GM23338 (cell line): ENCODE measurements around the gene SFXN1. TPM values are rescaled to one million over a fixed set of nuclear protein-coding genes. Genes with fewer than 3 reads are reported as not detected.

ENCODE experiments used
- ATAC-seq: fragments of 200-7000 bp; cut with Tn5 transposase; 3 replicates; pipeline ENCODE4 v1.9.1; 2020
- DNase-seq: peaks from one replicate; pipeline ENCODE4 v3.0.0-alpha.2; 2015; ENCODE audit warnings: low spot score
- H2AFZ ChIP-seq: fragments of 200-600 bp; sonication (generic); 2 replicates; pipeline ENCODE4 v1.8.0; 2016; ENCODE audit warnings: antibody characterized with exemption, mild to moderate bottlenecking, moderate library complexity
- H3F3A ChIP-seq: fragments of 200-600 bp; sonication (generic); replicated peaks from 2 replicates; pipeline ENCODE4 v1.8.0; 2017; ENCODE audit warnings: antibody characterized with exemption, mixed run types, low read depth
- H3K27ac ChIP-seq: fragments of 200-600 bp; sonication (generic); 2 replicates; pipeline ENCODE4 v1.6.1; 2016; ENCODE audit warnings: low read depth
- H3K27me3 ChIP-seq: fragments of 200-600 bp; sonication (generic); 2 replicates; pipeline ENCODE4 v1.8.0; 2016; ENCODE audit warnings: mild to moderate bottlenecking, mixed run types, moderate library complexity; ENCODE audit not compliant: insufficient read depth
- H3K36me3 ChIP-seq: fragments of 200-600 bp; sonication (generic); 2 replicates; pipeline ENCODE4 v1.8.0; 2016; ENCODE audit warnings: mild to moderate bottlenecking; ENCODE audit not compliant: insufficient read depth
- H3K4me1 ChIP-seq: fragments of 200-600 bp; sonication (generic); 2 replicates; pipeline ENCODE4 v1.8.0; 2016; ENCODE audit warnings: mild to moderate bottlenecking, moderate library complexity; ENCODE audit not compliant: insufficient read depth
- H3K4me2 ChIP-seq: fragments of 200-600 bp; sonication (generic); 2 replicates; pipeline ENCODE4 v1.7.1; 2017; ENCODE audit warnings: mixed run types
- H3K4me3 ChIP-seq: fragments of 200-600 bp; sonication (generic); 2 replicates; pipeline ENCODE4 v1.6.1; 2016; ENCODE audit warnings: mixed run types
- H3K79me2 ChIP-seq: fragments of 200-600 bp; sonication (generic); replicated peaks from 2 replicates; pipeline ENCODE4 v1.8.0; 2017; ENCODE audit warnings: mild to moderate bottlenecking; ENCODE audit not compliant: insufficient read depth
- H3K9me2 ChIP-seq: fragments of 200-600 bp; sonication (generic); 2 replicates; pipeline ENCODE4 v1.8.0; 2017; ENCODE audit not compliant: insufficient read depth
- H4K20me1 ChIP-seq: fragments of 200-600 bp; sonication (generic); replicated peaks from 2 replicates; pipeline ENCODE4 v1.8.0; 2017; ENCODE audit warnings: mild to moderate bottlenecking; ENCODE audit not compliant: insufficient read depth
- H3K27ac Mint-ChIP-seq: 2 replicates; pipeline ENCODE4 v1.8.0; 2020; ENCODE audit warnings: inconsistent platforms, mild to moderate bottlenecking, moderate library complexity, mixed read lengths
- H3K27me3 Mint-ChIP-seq: 3 replicates; pipeline ENCODE4 v1.8.0; 2022; ENCODE audit warnings: low read depth, mild to moderate bottlenecking, moderate library complexity, mixed read lengths, inconsistent platforms; ENCODE audit not compliant: insufficient read depth, poor library complexity
- H3K36me3 Mint-ChIP-seq: 3 replicates; pipeline ENCODE4 v1.8.0; 2021; ENCODE audit warnings: low read depth, mild to moderate bottlenecking, inconsistent platforms, moderate library complexity, mixed read lengths
- H3K4me1 Mint-ChIP-seq: 3 replicates; pipeline ENCODE4 v1.8.0; 2020; ENCODE audit warnings: mild to moderate bottlenecking, inconsistent platforms, mixed read lengths
- H3K4me3 Mint-ChIP-seq: 3 replicates; pipeline ENCODE4 v1.8.0; 2021; ENCODE audit warnings: moderate library complexity, mild to moderate bottlenecking, inconsistent platforms, mixed read lengths
- H3K9me3 Mint-ChIP-seq: 3 replicates; pipeline ENCODE4 v1.8.0; 2020; ENCODE audit warnings: moderate library complexity, mild to moderate bottlenecking, inconsistent platforms, mixed read lengths
- CREB1 ChIP-seq: fragments of 250-450 bp; sonication (Bioruptor Pico); IDR thresholded peaks from 2 replicates; pipeline ENCODE4 v1.5.0; 2020; ENCODE audit warnings: low read depth, mild to moderate bottlenecking, moderate library complexity
- EZH2 ChIP-seq: fragments of 200-600 bp; sonication (generic); IDR thresholded peaks from one replicate; pipeline ENCODE4 v1.8.0; 2017; ENCODE audit warnings: antibody characterized with exemption, mild to moderate bottlenecking, low read depth; ENCODE audit not compliant: unreplicated experiment
- EZH2phosphoT487 ChIP-seq: fragments of 200-600 bp; sonication (generic); IDR thresholded peaks from one replicate; pipeline ENCODE4 v1.8.1; 2018; ENCODE audit warnings: antibody characterized with exemption; ENCODE audit not compliant: unreplicated experiment
- JUNB ChIP-seq: IDR thresholded peaks from one replicate; pipeline ENCODE4 v1.6.1; 2016; ENCODE audit warnings: antibody characterized with exemption; ENCODE audit not compliant: unreplicated experiment
- NANOG ChIP-seq: IDR thresholded peaks from 2 replicates; pipeline ENCODE4 v1.6.1; 2016; ENCODE audit warnings: antibody characterized with exemption, borderline replicate concordance
- POLR2AphosphoS5 ChIP-seq: IDR thresholded peaks from 2 replicates; pipeline ENCODE4 v1.6.1; 2016; ENCODE audit warnings: antibody characterized with exemption, low read depth
- STAT1 ChIP-seq: IDR thresholded peaks from one replicate; pipeline ENCODE4 v1.6.1; 2016; ENCODE audit warnings: antibody characterized with exemption; ENCODE audit not compliant: unreplicated experiment
- ZNF114 ChIP-seq: fragments of 250-450 bp; sonication (Bioruptor Pico); IDR thresholded peaks from 2 replicates; pipeline ENCODE4 v1.5.0; 2020; ENCODE audit warnings: mild to moderate bottlenecking, moderate library complexity
- ZNF331 ChIP-seq: fragments of 250-450 bp; sonication (Bioruptor Pico); IDR thresholded peaks from 2 replicates; pipeline ENCODE4 v1.5.0; 2020; ENCODE audit warnings: low read depth, mild to moderate bottlenecking, moderate library complexity
- polyA plus RNA-seq: library from polyadenylated mRNA; unstranded; fragments of >200 nt; fragmentation: Nextera tagmentation; extraction: Ambion mirVana; gene quantifications from 2 replicates; pipeline ENCODE4 v1.2.1, GENCODE V29; 2016
- total RNA-seq: library from RNA; depleted of rRNA; stranded (reverse); fragments of >200 nt; shearing (Covaris generic); gene quantifications from 2 replicates; pipeline ENCODE4 v1.2.3, GENCODE V29; 2014
- TF ChIP-seq, protein P1 (sequence below): IDR thresholded peaks from one replicate; pipeline ENCODE4 v1.6.1; 2018; ENCODE audit warnings: antibody characterized with exemption; ENCODE audit not compliant: unreplicated experiment
- TF ChIP-seq, protein P2 (sequence below): IDR thresholded peaks from 2 replicates; pipeline ENCODE4 v1.6.1; 2016; ENCODE audit warnings: antibody characterized with exemption
- TF ChIP-seq, protein P3 (sequence below), 2 experiments: fragments of 200-600 bp in 1 of 2; sonication (generic) in 1 of 2; conservative IDR thresholded peaks; 2 replicates each; pipeline versions ENCODE4 v1.5.1 to v1.6.1; 2016 to 2017; ENCODE audit warnings: antibody characterized with exemption in 2 of 2, low read depth in 2 of 2, mild to moderate bottlenecking in 2 of 2, moderate library complexity in 1 of 2
- TF ChIP-seq, protein P4 (sequence below): fragments of 250-450 bp; sonication (Bioruptor Pico); IDR thresholded peaks from 2 replicates; pipeline ENCODE4 v1.5.0; 2020; ENCODE audit warnings: mild to moderate bottlenecking, moderate library complexity

SFXN1 gene
- total and polyA plus RNA-seq, 2 experiments from 2014 or later: 44.0 to 97.7 TPM

DNA sequence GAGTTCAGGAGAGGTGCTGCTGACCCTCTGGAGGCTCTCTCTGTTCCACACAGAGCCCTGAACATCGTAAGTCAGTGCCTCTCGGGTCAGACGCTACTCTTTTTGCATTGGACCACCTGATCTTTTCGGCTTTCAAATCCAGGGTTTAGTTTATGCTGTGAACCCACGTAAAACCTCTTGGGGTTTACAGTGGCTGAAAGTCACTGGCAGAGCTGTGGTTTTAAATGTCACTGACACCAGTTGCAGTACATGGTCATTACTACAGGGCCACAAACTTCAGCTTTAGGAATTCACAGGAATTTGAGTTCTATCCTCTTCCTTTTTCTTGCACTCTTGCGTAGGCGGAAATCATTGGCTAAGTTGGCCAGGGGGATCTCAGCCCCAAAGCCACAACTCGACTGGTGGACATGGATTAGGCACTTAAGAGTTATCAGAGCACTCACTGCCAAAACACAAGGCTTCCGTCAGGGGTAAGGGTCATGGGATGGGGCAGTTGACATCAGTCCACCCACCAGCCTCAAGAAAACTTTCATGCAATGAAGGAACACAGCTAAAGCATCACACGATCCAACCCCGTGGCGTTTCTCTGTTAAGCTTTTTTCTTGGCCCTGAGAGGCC is 76.9 kb downstream of the SFXN1 start:
- Histone ChIP-seq H3K9me2 (no peaks in the 10 kb centered on the region), H3K27ac (no peak overlapping the region), H3K27me3 (no peaks in the 10 kb centered on the region), H3K36me3 (no peaks in the 10 kb centered on the region), H3K4me1 (peaks cover 26% of the 10 kb centered on the region), H3F3A (0 out of 2 replicates have a peak, but pooled peaks cover 4% of the 10 kb centered on the region), H3K4me2 (no peak overlapping the region), H4K20me1 (no peaks in the 10 kb centered on the region), H3K79me2 (no peaks in the 10 kb centered on the region), H3K4me3 (no peak overlapping the region), H2AFZ (0 out of 2 replicates have a peak overlapping the region, but pooled peaks have one; percentile 23)
- DNase-seq (no peak), ATAC-seq (no peak)
- Mint-ChIP-seq H3K36me3 (peaks cover 3% of the 10 kb centered on the region; the same call in 1 of the 3 replicates), H3K27me3 (peaks cover 3% of the 10 kb centered on the region), H3K4me3 (no peak overlapping the region), H3K4me1 (peaks cover 37% of the 10 kb centered on the region), H3K27ac (no peak overlapping the region), H3K9me3 (peaks cover 5% of the 10 kb centered on the region; the same call in 2 of the 3 replicates)
- no peak for TF ChIP-seq EZH2
- no peak for TF ChIP-seq NANOG
- TF ChIP-seq, protein P1, sequence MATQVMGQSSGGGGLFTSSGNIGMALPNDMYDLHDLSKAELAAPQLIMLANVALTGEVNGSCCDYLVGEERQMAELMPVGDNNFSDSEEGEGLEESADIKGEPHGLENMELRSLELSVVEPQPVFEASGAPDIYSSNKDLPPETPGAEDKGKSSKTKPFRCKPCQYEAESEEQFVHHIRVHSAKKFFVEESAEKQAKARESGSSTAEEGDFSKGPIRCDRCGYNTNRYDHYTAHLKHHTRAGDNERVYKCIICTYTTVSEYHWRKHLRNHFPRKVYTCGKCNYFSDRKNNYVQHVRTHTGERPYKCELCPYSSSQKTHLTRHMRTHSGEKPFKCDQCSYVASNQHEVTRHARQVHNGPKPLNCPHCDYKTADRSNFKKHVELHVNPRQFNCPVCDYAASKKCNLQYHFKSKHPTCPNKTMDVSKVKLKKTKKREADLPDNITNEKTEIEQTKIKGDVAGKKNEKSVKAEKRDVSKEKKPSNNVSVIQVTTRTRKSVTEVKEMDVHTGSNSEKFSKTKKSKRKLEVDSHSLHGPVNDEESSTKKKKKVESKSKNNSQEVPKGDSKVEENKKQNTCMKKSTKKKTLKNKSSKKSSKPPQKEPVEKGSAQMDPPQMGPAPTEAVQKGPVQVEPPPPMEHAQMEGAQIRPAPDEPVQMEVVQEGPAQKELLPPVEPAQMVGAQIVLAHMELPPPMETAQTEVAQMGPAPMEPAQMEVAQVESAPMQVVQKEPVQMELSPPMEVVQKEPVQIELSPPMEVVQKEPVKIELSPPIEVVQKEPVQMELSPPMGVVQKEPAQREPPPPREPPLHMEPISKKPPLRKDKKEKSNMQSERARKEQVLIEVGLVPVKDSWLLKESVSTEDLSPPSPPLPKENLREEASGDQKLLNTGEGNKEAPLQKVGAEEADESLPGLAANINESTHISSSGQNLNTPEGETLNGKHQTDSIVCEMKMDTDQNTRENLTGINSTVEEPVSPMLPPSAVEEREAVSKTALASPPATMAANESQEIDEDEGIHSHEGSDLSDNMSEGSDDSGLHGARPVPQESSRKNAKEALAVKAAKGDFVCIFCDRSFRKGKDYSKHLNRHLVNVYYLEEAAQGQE: no peak
- TF ChIP-seq, protein P2, sequence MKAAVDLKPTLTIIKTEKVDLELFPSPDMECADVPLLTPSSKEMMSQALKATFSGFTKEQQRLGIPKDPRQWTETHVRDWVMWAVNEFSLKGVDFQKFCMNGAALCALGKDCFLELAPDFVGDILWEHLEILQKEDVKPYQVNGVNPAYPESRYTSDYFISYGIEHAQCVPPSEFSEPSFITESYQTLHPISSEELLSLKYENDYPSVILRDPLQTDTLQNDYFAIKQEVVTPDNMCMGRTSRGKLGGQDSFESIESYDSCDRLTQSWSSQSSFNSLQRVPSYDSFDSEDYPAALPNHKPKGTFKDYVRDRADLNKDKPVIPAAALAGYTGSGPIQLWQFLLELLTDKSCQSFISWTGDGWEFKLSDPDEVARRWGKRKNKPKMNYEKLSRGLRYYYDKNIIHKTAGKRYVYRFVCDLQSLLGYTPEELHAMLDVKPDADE: no peak
- no peak for TF ChIP-seq STAT1
- TF ChIP-seq ZNF114 (CRISPR knock-in tag): no peak
- TF ChIP-seq, protein P3, sequence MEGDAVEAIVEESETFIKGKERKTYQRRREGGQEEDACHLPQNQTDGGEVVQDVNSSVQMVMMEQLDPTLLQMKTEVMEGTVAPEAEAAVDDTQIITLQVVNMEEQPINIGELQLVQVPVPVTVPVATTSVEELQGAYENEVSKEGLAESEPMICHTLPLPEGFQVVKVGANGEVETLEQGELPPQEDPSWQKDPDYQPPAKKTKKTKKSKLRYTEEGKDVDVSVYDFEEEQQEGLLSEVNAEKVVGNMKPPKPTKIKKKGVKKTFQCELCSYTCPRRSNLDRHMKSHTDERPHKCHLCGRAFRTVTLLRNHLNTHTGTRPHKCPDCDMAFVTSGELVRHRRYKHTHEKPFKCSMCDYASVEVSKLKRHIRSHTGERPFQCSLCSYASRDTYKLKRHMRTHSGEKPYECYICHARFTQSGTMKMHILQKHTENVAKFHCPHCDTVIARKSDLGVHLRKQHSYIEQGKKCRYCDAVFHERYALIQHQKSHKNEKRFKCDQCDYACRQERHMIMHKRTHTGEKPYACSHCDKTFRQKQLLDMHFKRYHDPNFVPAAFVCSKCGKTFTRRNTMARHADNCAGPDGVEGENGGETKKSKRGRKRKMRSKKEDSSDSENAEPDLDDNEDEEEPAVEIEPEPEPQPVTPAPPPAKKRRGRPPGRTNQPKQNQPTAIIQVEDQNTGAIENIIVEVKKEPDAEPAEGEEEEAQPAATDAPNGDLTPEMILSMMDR (conservative IDR thresholded peaks at IDR 0.05; ENCODE audit: low read depth in 2 of 2): no peak
- no peak for TF ChIP-seq JUNB
- no peak for TF ChIP-seq ZNF331 (CRISPR knock-in tag)
- TF ChIP-seq, protein P4, sequence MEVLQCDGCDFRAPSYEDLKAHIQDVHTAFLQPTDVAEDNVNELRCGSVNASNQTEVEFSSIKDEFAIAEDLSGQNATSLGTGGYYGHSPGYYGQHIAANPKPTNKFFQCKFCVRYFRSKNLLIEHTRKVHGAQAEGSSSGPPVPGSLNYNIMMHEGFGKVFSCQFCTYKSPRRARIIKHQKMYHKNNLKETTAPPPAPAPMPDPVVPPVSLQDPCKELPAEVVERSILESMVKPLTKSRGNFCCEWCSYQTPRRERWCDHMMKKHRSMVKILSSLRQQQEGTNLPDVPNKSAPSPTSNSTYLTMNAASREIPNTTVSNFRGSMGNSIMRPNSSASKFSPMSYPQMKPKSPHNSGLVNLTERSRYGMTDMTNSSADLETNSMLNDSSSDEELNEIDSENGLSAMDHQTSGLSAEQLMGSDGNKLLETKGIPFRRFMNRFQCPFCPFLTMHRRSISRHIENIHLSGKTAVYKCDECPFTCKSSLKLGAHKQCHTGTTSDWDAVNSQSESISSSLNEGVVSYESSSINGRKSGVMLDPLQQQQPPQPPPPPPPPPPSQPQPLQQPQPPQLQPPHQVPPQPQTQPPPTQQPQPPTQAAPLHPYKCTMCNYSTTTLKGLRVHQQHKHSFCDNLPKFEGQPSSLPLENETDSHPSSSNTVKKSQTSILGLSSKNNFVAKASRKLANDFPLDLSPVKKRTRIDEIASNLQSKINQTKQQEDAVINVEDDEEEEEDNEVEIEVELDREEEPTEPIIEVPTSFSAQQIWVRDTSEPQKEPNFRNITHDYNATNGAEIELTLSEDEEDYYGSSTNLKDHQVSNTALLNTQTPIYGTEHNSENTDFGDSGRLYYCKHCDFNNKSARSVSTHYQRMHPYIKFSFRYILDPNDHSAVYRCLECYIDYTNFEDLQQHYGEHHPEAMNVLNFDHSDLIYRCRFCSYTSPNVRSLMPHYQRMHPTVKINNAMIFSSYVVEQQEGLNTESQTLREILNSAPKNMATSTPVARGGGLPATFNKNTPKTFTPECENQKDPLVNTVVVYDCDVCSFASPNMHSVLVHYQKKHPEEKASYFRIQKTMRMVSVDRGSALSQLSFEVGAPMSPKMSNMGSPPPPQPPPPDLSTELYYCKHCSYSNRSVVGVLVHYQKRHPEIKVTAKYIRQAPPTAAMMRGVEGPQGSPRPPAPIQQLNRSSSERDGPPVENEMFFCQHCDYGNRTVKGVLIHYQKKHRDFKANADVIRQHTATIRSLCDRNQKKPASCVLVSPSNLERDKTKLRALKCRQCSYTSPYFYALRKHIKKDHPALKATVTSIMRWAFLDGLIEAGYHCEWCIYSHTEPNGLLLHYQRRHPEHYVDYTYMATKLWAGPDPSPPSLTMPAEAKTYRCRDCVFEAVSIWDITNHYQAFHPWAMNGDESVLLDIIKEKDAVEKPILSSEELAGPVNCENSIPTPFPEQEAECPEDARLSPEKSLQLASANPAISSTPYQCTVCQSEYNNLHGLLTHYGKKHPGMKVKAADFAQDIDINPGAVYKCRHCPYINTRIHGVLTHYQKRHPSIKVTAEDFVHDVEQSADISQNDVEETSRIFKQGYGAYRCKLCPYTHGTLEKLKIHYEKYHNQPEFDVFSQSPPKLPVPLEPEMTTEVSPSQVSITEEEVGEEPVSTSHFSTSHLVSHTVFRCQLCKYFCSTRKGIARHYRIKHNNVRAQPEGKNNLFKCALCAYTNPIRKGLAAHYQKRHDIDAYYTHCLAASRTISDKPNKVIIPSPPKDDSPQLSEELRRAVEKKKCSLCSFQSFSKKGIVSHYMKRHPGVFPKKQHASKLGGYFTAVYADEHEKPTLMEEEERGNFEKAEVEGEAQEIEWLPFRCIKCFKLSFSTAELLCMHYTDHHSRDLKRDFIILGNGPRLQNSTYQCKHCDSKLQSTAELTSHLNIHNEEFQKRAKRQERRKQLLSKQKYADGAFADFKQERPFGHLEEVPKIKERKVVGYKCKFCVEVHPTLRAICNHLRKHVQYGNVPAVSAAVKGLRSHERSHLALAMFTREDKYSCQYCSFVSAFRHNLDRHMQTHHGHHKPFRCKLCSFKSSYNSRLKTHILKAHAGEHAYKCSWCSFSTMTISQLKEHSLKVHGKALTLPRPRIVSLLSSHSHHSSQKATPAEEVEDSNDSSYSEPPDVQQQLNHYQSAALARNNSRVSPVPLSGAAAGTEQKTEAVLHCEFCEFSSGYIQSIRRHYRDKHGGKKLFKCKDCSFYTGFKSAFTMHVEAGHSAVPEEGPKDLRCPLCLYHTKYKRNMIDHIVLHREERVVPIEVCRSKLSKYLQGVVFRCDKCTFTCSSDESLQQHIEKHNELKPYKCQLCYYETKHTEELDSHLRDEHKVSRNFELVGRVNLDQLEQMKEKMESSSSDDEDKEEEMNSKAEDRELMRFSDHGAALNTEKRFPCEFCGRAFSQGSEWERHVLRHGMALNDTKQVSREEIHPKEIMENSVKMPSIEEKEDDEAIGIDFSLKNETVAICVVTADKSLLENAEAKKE (CRISPR knock-in tag): no peak
- no peak for TF ChIP-seq POLR2AphosphoS5
- no peak for TF ChIP-seq CREB1 (CRISPR knock-in tag)
- TF ChIP-seq EZH2phosphoT487: no peak
